H1 (cell line): ENCODE measurements around the gene TNS1. TPM values are rescaled to one million over a fixed set of nuclear protein-coding genes. Genes with fewer than 3 reads are reported as not detected.

ENCODE experiments used
- GTF2F1 ChIP-seq: IDR thresholded peaks from 2 replicates; pipeline ENCODE4 v1.6.1; 2012; ENCODE audit warnings: low read depth, low read length, improper control_type of control experiment, borderline replicate concordance
- KDM4A ChIP-seq: IDR thresholded peaks from one replicate; pipeline ENCODE4 v1.7.1; 2012; ENCODE audit warnings: low read depth, mild to moderate bottlenecking, moderate library complexity, low read length, inconsistent platforms; ENCODE audit not compliant: severe bottlenecking
- PHF8 ChIP-seq: fragments of 200-600 bp; sonication (generic); conservative IDR thresholded peaks from 2 replicates; pipeline ENCODE4 v1.7.1; 2012; ENCODE audit warnings: low read depth, mild to moderate bottlenecking, inconsistent platforms, low read length, moderate library complexity
- RFX5 ChIP-seq: IDR thresholded peaks from 2 replicates; pipeline ENCODE4 v1.6.1; 2011; ENCODE audit warnings: low read depth, low read length, improper control_type of control experiment, borderline replicate concordance
- polyA plus RNA-seq, 7 experiments: library from polyadenylated mRNA; depleted of rRNA in 3 of 7; stranded (reverse) in 5 of 7; unstranded in 2 of 7; fragments of >200 nt in 5 of 7; fragments of 200-250 nt in 2 of 7; gene quantifications; 1 replicate in 5 of 7; 2 replicates in 1 of 7; 4 replicates in 1 of 7; pipeline versions ENCODE4 v1.2.1 to v1.2.3, GENCODE V29; 2011 to 2013; ENCODE audit warnings: missing spikeins in 2 of 7, mixed read lengths in 2 of 7
- total RNA-seq: library from RNA; stranded (reverse); fragmentation: NEBNext Ultra II Directional; extraction: Animal tissue kit (Norgen Biotek cat#: 25700); gene quantifications from 2 replicates; pipeline ENCODE4 v1.2.1, GENCODE V29; 2021
- TF ChIP-seq, protein P1 (sequence below): IDR thresholded peaks from 2 replicates; pipeline ENCODE4 v1.6.1; 2011; ENCODE audit warnings: low read length, improper control_type of control experiment

TNS1 gene
- total and polyA plus RNA-seq, 2 of the 8 experiments (the other 6 are each of a cell fraction or from before 2014, with no cell fraction given), result 1.5 to 5.1 TPM

DNA sequence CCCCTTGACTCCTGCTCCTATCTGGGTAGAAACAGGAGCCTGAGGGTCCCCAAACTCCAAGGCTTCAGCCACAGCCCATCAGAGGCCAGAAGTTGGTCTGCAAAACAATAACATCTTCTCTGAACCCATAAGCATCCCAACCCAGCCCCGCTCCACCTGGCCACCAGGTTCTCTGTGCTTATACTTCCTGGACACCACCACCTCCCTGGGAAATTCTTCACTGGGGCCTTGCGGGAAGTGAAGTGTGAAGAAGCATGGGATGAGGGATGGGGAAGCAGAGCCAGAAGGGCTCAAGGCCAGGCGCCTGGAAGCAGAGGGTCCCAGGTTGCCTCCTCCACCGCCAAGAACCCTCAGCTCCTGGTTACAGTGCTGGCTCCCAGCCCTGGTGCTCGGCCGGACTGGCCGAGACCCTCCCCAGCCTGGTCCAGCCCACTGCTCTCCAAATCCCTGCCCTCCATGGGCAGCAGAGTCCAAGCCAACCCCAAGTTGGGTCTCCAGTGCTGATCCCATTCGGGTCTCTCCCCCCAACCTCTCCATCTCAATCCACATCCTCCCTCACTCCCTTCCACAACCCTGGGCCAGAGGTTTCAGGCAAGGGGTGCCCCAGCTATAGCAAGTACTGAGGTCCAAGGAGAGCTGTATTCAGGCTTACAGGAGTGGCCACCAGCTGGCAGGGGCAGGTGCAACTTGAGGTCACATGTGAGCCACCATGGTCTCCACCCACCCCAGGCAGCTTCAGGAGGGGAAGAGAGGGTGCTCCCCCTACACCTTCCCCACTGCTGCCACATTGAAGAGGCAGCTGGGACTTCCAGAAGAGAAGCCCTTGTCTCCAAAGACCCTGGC is 60.7 kb downstream of the TNS1 start (continued):
- TF ChIP-seq, protein P1, sequence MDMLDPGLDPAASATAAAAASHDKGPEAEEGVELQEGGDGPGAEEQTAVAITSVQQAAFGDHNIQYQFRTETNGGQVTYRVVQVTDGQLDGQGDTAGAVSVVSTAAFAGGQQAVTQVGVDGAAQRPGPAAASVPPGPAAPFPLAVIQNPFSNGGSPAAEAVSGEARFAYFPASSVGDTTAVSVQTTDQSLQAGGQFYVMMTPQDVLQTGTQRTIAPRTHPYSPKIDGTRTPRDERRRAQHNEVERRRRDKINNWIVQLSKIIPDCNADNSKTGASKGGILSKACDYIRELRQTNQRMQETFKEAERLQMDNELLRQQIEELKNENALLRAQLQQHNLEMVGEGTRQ, result no peak
- TF ChIP-seq RFX5 (no peak), GTF2F1 (no peak), PHF8 (no peak), KDM4A (no peak)
